Activated effector memory CD4-positive, alpha-beta T cell treated with Interleukin-2 at 50 U/mL for 16 hours (primary cell): ENCODE results near the gene CACNA1A.
"Not testable (repeated sequence)": the region's sequence is repeated elsewhere in the genome, so short reads cannot be mapped to it uniquely, and the experiment has no call there.

ENCODE experiments used
- DNase-seq: peaks from one replicate; pipeline ENCODE4 v3.0.0-alpha.2; 2020

CACNA1A gene

GRCh38 chr19:13492128-13492527 is 14.2 kb downstream of the CACNA1A start:
- DNase-seq: no peak

- no peak for DNase-seq
Observed at GRCh38 chr19:13487985-13488384, 18.3 kb downstream of the CACNA1A start.

- DNase-seq: no peak
Observed at GRCh38 chr19:13484166-13484565, 22.1 kb downstream of the CACNA1A start.

- no peak for DNase-seq
Observed at GRCh38 chr19:13483215-13483614, 23.1 kb downstream of the CACNA1A start.

DNA sequence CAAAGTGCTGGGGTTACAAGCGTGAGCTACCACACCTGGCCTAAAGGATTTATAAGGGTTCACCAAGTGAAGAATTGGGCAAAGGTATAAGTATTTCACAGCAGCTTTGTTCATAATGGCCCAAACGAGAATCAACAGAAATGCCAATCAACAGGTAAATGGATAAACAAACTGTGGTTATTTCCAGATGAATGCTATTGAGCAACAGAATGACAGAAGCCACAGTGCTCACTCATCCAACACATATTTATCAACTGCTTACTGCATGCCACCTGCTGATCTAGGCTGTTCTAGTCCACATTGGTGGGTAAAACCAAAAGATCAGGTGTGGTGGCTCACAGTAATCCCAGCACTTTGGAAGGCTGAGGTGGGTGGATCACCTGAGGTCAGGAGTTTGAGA is 27.7 kb downstream of the CACNA1A start:
- no peak for DNase-seq

- DNase-seq: no peak
Observed at GRCh38 chr19:13476071-13476470, 30.2 kb downstream of the CACNA1A start.

DNA sequence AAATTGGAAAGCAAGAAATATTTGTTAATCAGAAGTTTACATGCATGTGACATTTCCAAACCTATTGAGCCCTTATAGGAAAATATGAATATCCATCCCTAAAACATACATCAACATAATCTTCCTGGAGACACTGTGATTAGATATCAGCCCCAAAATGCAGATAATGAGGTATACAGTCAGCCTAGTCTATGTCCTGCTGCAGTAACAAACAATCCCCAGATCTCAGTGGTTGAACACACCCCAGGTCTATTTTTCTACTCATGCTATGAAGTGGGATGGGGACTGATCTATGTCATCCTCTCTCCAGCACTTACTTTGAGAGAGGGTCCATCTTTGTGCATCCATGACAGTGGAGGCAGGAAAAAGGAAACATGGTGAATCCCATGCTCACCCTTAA is 31.2 kb downstream of the CACNA1A start:
- DNase-seq: no peak

DNA sequence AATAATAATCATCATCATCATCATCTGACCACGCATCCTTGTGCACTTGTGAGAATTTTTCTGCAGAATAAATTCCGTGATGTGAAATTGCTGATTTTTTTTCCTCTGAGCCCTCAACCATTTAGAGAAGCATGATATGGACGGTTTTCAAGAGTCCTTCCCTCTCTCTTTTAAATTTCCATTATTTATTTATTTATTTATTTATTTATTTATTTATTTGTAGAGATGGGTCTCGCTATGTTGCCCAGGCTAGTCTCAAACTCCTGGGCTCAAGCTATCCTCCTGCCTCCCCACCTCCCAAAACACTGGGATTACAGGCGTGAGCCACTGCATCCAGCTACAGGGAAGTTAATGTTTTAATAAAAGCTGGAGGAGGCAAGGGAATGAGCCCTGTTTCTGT is 39.6 kb downstream of the CACNA1A start:
- DNase-seq: no peak

DNA sequence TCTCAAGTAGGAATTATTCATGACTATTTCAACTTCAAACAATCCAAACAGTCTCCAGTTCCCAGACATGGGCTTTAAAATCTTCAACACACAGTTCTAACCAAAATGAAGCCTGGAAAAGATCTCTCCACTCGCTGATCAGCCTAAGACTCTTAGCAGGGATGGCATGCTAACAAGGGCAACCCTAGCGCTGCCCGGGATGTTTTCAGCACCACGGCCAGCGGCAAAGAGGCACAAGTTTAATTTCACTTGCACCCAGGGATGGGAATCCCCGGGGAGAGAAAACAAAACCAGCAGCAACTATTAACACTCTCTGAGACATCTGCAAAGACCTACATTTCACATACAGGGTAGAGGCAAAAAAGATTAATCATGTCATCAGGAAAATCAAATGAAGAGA is 43.0 kb downstream of the CACNA1A start:
- DNase-seq: no peak

- no peak for DNase-seq
Observed at GRCh38 chr19:13461536-13461935, 44.7 kb downstream of the CACNA1A start.

DNA sequence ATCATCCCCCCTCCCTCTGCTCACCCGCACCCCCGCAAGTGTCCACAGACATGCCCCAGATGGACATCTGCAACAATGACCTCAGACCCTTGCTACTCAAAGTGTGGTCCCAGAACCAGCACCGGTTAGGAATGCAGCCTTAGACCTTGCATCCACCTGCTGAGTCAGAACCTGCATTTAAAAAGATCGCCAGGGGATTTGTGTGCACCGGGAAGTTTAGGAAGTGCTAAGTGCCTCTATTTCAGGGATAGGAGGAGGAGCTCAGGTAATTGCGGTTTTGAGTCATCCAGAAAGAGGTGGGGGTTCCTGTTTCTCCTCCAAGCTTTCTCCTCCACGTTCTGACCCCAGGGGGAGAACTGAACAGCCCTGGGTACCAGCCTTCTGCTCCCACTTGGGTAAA is 46.2 kb downstream of the CACNA1A start:
- DNase-seq: no peak

DNA sequence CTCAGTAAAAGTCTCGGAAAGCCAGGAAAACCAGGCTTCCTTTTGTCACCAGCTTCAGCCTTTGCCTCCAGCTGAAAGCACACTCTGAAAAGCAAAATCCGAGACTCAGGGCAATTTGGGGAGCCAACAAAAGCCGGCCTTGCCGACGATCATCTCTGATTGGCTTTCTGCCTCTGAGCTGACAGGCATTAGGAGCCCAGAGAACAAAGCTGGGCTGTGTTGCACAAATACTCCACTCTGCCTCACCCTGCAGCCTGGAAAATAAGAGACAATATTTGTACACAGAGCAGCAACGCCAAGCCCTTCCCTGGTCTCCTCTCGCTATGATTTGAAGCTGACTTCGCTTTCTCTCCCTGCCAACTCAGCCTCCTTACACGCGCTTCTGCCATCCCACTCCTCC is 46.9 kb downstream of the CACNA1A start:
- no peak for DNase-seq

- no peak for DNase-seq
Observed at GRCh38 chr19:13451434-13451995, 54.8 kb downstream of the CACNA1A start.

- no peak for DNase-seq
Observed at GRCh38 chr19:13447978-13448377, 58.3 kb downstream of the CACNA1A start.

GRCh38 chr19:13441810-13442512 is 64.3 kb downstream of the CACNA1A start:
- peak; percentile 12 for DNase-seq

DNA sequence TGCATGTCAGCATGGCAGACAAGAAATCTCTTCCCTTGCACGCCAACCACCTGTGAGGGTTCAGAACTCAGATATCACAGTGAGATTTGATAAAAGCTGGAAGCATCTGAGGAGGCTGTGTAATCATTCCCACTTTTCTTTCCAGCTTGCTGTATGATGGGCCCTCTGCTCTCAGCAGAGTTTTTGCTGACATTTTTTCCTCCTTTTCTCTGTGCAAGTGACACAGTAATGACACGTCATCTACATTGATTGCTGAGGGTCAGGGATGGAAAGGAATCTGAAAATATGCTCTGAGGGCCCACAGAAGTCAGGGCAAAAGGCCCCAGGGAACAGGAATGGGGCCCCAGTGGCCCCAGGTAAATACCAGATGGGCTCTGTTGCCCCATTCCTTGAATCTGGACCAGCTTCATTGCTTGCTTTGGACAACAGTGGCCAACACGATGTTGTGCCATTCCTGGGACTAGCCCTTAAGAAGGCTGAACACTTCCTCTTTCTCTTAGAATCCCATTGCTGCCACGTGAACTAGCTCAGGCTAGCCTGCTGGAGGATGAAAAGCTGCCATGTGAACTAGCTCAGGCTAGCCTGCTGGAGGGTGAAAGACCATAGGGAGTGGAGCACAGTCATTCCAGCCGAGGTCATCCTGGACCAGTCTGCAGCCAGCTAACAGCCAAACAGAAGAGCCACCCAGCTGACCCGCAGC is 68.2 kb downstream of the CACNA1A start:
- no peak for DNase-seq

- DNase-seq: no peak
Observed at GRCh38 chr19:13436352-13436751, 69.9 kb downstream of the CACNA1A start.

- peak; percentile 21 for DNase-seq
Observed at GRCh38 chr19:13430790-13431582, 75.3 kb downstream of the CACNA1A start.

GRCh38 chr19:13429563-13429962 is 76.7 kb downstream of the CACNA1A start:
- no peak for DNase-seq

GRCh38 chr19:13428352-13428751 is 77.9 kb downstream of the CACNA1A start:
- no peak for DNase-seq

GRCh38 chr19:13427273-13428051 is 78.8 kb downstream of the CACNA1A start:
- DNase-seq: no peak

DNA sequence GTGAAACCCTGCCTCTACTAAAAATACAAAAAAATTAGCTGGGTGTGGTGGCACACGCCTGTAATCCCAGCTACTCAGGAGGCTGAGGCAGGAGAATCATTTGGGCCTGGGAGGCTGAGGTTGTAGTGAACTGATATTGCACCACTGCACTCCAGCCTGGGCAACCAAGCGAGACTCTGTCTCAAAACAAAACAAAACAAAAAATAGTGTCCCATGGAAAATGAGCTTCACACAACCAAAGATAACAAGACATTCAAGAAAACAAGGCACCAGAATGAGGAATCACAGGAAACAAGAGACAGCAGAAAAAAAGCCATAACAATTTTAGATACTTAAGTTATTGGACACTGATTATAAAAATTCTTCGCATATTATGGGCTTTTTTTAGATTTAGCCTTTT is 80.4 kb downstream of the CACNA1A start:
- DNase-seq: not testable (repeated sequence)

GRCh38 chr19:13425151-13425550 is 81.1 kb downstream of the CACNA1A start:
- no peak for DNase-seq
